Lower leg skin (tissue), 3 donors: ENCODE measurements around the gene RTN4RL1.
"Not testable (repeated sequence)": the region's sequence is repeated elsewhere in the genome, so short reads cannot be mapped to it uniquely, and the experiment has no call there.

Source experiments
- CTCF ChIP-seq, 3 donors: fragments of 450-650 bp; IDR thresholded peaks; one replicate each; pipeline ENCODE4 v1.5.1; 2016; ENCODE audit warnings: antibody characterized with exemption in 3 of 3, mild to moderate bottlenecking in 3 of 3, moderate library complexity in 2 of 3
- POLR2A ChIP-seq, 2 donors: fragments of 450-650 bp; IDR thresholded peaks; one replicate each; pipeline ENCODE4 v1.6.1; 2016 to 2017; ENCODE audit warnings: antibody characterized with exemption in 2 of 2, mild to moderate bottlenecking in 1 of 2, moderate library complexity in 1 of 2

- TF ChIP-seq CTCF, POLR2A (IDR thresholded peaks at IDR 0.05): not testable (repeated sequence)
These were observed 11.7 kb downstream of the RTN4RL1 start for GRCh38 chr17:2013220-2013993.
